ENCODE results near the gene VSTM2B.

The VSTM2B gene

GRCh38 chr19:29564574-29565005 lies 38.8 kb downstream of the VSTM2B start:
- Histone ChIP-seq H3K4me3 (ENCODE audit: insufficient read depth in 1 of 2, low read depth in 1 of 2, low read length in 2 of 2) (no peak overlapping the region), H4K8ac (ENCODE audit: low read length) (no peak overlapping the region), H2AK5ac (ENCODE audit: low read length, severe bottlenecking) (no peak overlapping the region), H2BK120ac (ENCODE audit: low read depth, low read length) (no peak overlapping the region), H3K9me3 (ENCODE audit: control insufficient read depth, low read length) (no peaks in the 10 kb centered on the region), H3K14ac (ENCODE audit: low read length in 2 of 2) (no peak overlapping the region), H3K23ac (ENCODE audit: low read length in 2 of 2) (no peak overlapping the region), H3K18ac (ENCODE audit: low read depth in 1 of 2, low read length in 2 of 2) (no peak overlapping the region), H2AFZ (ENCODE audit: low read depth, low read length) (no peak overlapping the region), H3K9ac (ENCODE audit: low read length) (no peak overlapping the region), H3K36me3 (ENCODE audit: control insufficient read depth in 1 of 2, insufficient read depth in 2 of 2, low read depth in 1 of 2, low read length in 2 of 2) (no peaks in the 10 kb centered on the region), H3K79me1 (replicated peaks; ENCODE audit: low read length, poor library complexity, severe bottlenecking) (no peaks in the 10 kb centered on the region), H2BK12ac (ENCODE audit: low read length in 2 of 2) (no peak overlapping the region), H3K4me2 (ENCODE audit: low read length, poor library complexity, severe bottlenecking) (no peak overlapping the region), H3K4ac (ENCODE audit: low read depth in 1 of 2, low read length in 2 of 2) (no peak overlapping the region), H4K91ac (ENCODE audit: low read length) (no peak overlapping the region), H2BK15ac (ENCODE audit: low read depth, poor library complexity, severe bottlenecking) (no peak overlapping the region), H3K27me3 (ENCODE audit: control insufficient read depth in 1 of 2, insufficient read depth in 1 of 2, low read length in 2 of 2) (peaks cover 0 to 35% of the 10 kb centered on the region in 2 experiments), H2BK5ac (ENCODE audit: low read depth, low read length, poor library complexity, severe bottlenecking) (no peak overlapping the region), H3K27ac (ENCODE audit: low read length, poor library complexity, severe bottlenecking) (no peak overlapping the region), H3K4me1 (ENCODE audit: control insufficient read depth, insufficient read depth, low read depth, low read length) (peaks cover 4% of the 10 kb centered on the region)
- WGBS: 69% methylated on average over 7 of the region's 11 CpGs
- no peak for DNase-seq

DNA sequence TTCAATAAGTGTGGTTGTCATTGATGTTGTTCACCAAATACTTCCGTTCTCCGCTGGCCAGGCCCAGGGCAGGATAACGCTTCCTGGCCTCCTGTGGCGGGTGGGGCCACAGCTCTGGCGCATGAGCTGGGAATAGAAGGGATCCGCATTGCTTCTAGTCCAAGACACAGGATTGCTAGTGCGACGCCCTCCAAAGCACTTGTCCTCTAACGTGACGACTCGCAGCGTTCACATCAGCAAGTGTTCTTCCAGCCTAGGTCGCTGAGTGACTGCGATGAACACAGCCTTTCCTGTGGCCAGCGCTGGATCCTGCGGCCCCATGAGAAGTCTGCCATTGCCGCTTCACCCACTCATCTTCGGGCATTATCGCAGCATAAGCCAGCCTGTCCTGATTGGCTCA lies 39.4 kb downstream of the VSTM2B start:
- H3K36me3 ChIP-seq (ENCODE audit: control insufficient read depth in 1 of 2, insufficient read depth in 2 of 2, low read depth in 1 of 2, low read length in 2 of 2): no peaks in the 10 kb centered on the region
- no peak overlapping the region for H3K9ac ChIP-seq (ENCODE audit: low read length)
- no peak overlapping the region for H4K8ac ChIP-seq (ENCODE audit: low read length)
- H3K4ac ChIP-seq (ENCODE audit: low read depth in 1 of 2, low read length in 2 of 2): no peak overlapping the region
- H3K9me3 ChIP-seq (ENCODE audit: control insufficient read depth, low read length): no peaks in the 10 kb centered on the region
- H2AFZ ChIP-seq (ENCODE audit: low read depth, low read length): no peak overlapping the region
- no peak overlapping the region for H3K23ac ChIP-seq (ENCODE audit: low read length in 2 of 2)
- no peak overlapping the region for H2BK120ac ChIP-seq (ENCODE audit: low read depth, low read length)
- H3K4me1 ChIP-seq (ENCODE audit: control insufficient read depth, insufficient read depth, low read depth, low read length): peaks cover 4% of the 10 kb centered on the region
- H3K27ac ChIP-seq (ENCODE audit: low read length, poor library complexity, severe bottlenecking): no peak overlapping the region
- no peak overlapping the region for H4K91ac ChIP-seq (ENCODE audit: low read length)
- H2BK5ac ChIP-seq (ENCODE audit: low read depth, low read length, poor library complexity, severe bottlenecking): no peak overlapping the region
- DNase-seq: no peak
- no peak overlapping the region for H3K14ac ChIP-seq (ENCODE audit: low read length in 2 of 2)
- H2BK15ac ChIP-seq (ENCODE audit: low read depth, poor library complexity, severe bottlenecking): no peak overlapping the region
- no peaks in the 10 kb centered on the region for H3K79me1 ChIP-seq (replicated peaks; ENCODE audit: low read length, poor library complexity, severe bottlenecking)
- 83% methylated on average over 19 of the region's 19 CpGs for WGBS
- H3K4me2 ChIP-seq (ENCODE audit: low read length, poor library complexity, severe bottlenecking): no peak overlapping the region
- H2AK5ac ChIP-seq (ENCODE audit: low read length, severe bottlenecking): no peak overlapping the region
- H2BK12ac ChIP-seq (ENCODE audit: low read length in 2 of 2): no peak overlapping the region
- H3K27me3 ChIP-seq (ENCODE audit: control insufficient read depth in 1 of 2, insufficient read depth in 1 of 2, low read length in 2 of 2): peaks cover 0 to 35% of the 10 kb centered on the region in 2 experiments
- no peak overlapping the region for H3K18ac ChIP-seq (ENCODE audit: low read depth in 1 of 2, low read length in 2 of 2)
- H3K4me3 ChIP-seq (ENCODE audit: insufficient read depth in 1 of 2, low read depth in 1 of 2, low read length in 2 of 2): no peak overlapping the region

DNA sequence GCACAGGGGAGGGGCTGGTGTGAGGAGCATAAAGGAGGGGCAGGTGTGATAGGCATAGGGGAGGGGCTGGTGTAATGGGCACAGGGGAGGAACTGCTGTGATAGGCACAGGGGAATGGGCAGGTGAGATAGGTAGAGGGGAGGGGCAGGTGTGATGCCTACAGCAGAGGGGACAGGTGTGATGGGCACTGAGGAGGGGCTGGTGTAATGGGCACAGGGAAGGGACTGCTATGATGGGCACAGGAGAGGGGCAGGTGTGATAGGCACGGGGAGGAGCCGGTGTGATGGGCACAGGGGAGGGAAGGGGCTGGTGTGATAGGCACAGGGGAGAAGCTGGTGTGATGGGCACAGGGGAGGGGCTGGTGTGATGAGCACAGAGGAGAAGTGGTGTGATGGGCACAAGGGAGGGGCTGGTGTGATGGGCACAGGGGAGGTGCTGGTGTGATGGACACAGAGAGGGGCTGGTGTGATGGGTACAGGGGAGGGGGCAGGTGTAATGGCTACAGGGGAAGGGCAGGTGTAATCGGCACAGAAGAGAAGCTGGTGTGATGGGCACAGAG lies 40.8 kb downstream of the VSTM2B start:
- Histone ChIP-seq H4K91ac (ENCODE audit: low read length) (no peak overlapping the region), H2BK5ac (ENCODE audit: low read depth, low read length, poor library complexity, severe bottlenecking) (no peak overlapping the region), H3K36me3 (ENCODE audit: control insufficient read depth in 1 of 2, insufficient read depth in 2 of 2, low read depth in 1 of 2, low read length in 2 of 2) (no peaks in the 10 kb centered on the region), H3K27me3 (ENCODE audit: control insufficient read depth in 1 of 2, insufficient read depth in 1 of 2, low read length in 2 of 2) (peaks cover 0 to 43% of the 10 kb centered on the region in 2 experiments), H4K8ac (ENCODE audit: low read length) (no peak overlapping the region), H2BK12ac (ENCODE audit: low read length in 2 of 2) (no peak overlapping the region), H3K79me1 (replicated peaks; ENCODE audit: low read length, poor library complexity, severe bottlenecking) (no peaks in the 10 kb centered on the region), H2AFZ (ENCODE audit: low read depth, low read length) (no peak overlapping the region), H2AK5ac (ENCODE audit: low read length, severe bottlenecking) (no peak overlapping the region), H3K9me3 (ENCODE audit: control insufficient read depth, low read length) (no peaks in the 10 kb centered on the region), H3K9ac (ENCODE audit: low read length) (no peak overlapping the region), H3K4ac (ENCODE audit: low read depth in 1 of 2, low read length in 2 of 2) (no peak overlapping the region), H3K4me3 (ENCODE audit: insufficient read depth in 1 of 2, low read depth in 1 of 2, low read length in 2 of 2) (no peak overlapping the region), H3K18ac (ENCODE audit: low read depth in 1 of 2, low read length in 2 of 2) (no peak overlapping the region), H2BK120ac (ENCODE audit: low read depth, low read length) (no peak overlapping the region), H3K27ac (ENCODE audit: low read length, poor library complexity, severe bottlenecking) (no peak overlapping the region), H2BK15ac (ENCODE audit: low read depth, poor library complexity, severe bottlenecking) (no peak overlapping the region), H3K23ac (ENCODE audit: low read length in 2 of 2) (no peak overlapping the region), H3K4me1 (ENCODE audit: control insufficient read depth, insufficient read depth, low read depth, low read length) (peaks cover 4% of the 10 kb centered on the region), H3K14ac (ENCODE audit: low read length in 2 of 2) (no peak overlapping the region), H3K4me2 (ENCODE audit: low read length, poor library complexity, severe bottlenecking) (no peak overlapping the region)
- WGBS: 77% methylated on average over 3 of the region's 3 CpGs
- DNase-seq: no peak

GRCh38 chr19:29567366-29567915 lies 41.6 kb downstream of the VSTM2B start:
- no peak overlapping the region for H3K14ac ChIP-seq (ENCODE audit: low read length in 2 of 2)
- no peak overlapping the region for H2BK120ac ChIP-seq (ENCODE audit: low read depth, low read length)
- H4K91ac ChIP-seq (ENCODE audit: low read length): no peak overlapping the region
- H3K9me3 ChIP-seq (ENCODE audit: control insufficient read depth, low read length): no peaks in the 10 kb centered on the region
- no peak overlapping the region for H2BK5ac ChIP-seq (ENCODE audit: low read depth, low read length, poor library complexity, severe bottlenecking)
- no peaks in the 10 kb centered on the region for H3K36me3 ChIP-seq (ENCODE audit: control insufficient read depth in 1 of 2, insufficient read depth in 2 of 2, low read depth in 1 of 2, low read length in 2 of 2)
- no peak overlapping the region for H2AK5ac ChIP-seq (ENCODE audit: low read length, severe bottlenecking)
- no peak overlapping the region for H3K4me2 ChIP-seq (ENCODE audit: low read length, poor library complexity, severe bottlenecking)
- H3K4me3 ChIP-seq (ENCODE audit: insufficient read depth in 1 of 2, low read depth in 1 of 2, low read length in 2 of 2): no peak overlapping the region
- no peak overlapping the region for H2AFZ ChIP-seq (ENCODE audit: low read depth, low read length)
- H3K9ac ChIP-seq (ENCODE audit: low read length): no peak overlapping the region
- no peak overlapping the region for H3K18ac ChIP-seq (ENCODE audit: low read depth in 1 of 2, low read length in 2 of 2)
- H3K27ac ChIP-seq (ENCODE audit: low read length, poor library complexity, severe bottlenecking): no peak overlapping the region
- H3K4me1 ChIP-seq (ENCODE audit: control insufficient read depth, insufficient read depth, low read depth, low read length): peaks cover 4% of the 10 kb centered on the region
- no peak for DNase-seq
- 62% methylated on average over 1 of the region's 2 CpGs for WGBS
- H3K27me3 ChIP-seq (ENCODE audit: control insufficient read depth in 1 of 2, insufficient read depth in 1 of 2, low read length in 2 of 2): peaks cover 0 to 42% of the 10 kb centered on the region in 2 experiments
- no peak overlapping the region for H3K4ac ChIP-seq (ENCODE audit: low read depth in 1 of 2, low read length in 2 of 2)
- H2BK15ac ChIP-seq (ENCODE audit: low read depth, poor library complexity, severe bottlenecking): no peak overlapping the region
- no peak overlapping the region for H2BK12ac ChIP-seq (ENCODE audit: low read length in 2 of 2)
- no peak overlapping the region for H4K8ac ChIP-seq (ENCODE audit: low read length)
- H3K79me1 ChIP-seq (replicated peaks; ENCODE audit: low read length, poor library complexity, severe bottlenecking): no peaks in the 10 kb centered on the region
- H3K23ac ChIP-seq (ENCODE audit: low read length in 2 of 2): no peak overlapping the region
